HepG2 (cell line): ENCODE results near the gene INSR. TPM values are rescaled to one million over a fixed set of nuclear protein-coding genes. Genes with fewer than 3 reads are reported as not detected.

Experiments used
- CEBPG ChIP-seq: IDR thresholded peaks from 2 replicates; pipeline ENCODE4 v1.6.1; 2016
- FOXA1 ChIP-seq, 2 experiments: fragments of 450-650 bp in 1 of 2; sonication (generic) in 1 of 2; formaldehyde crosslinking in 1 of 2; IDR thresholded peaks; 2 replicates each; pipeline versions ENCODE4 v1.4.0 to v1.6.1; 2016 to 2020; ENCODE audit warnings: missing genetic modification reagents in 1 of 2
- MNT ChIP-seq: fragments of 450-650 bp; IDR thresholded peaks from 2 replicates; pipeline ENCODE4 v1.6.1; 2016
- SIN3A ChIP-seq: IDR thresholded peaks from 2 replicates; pipeline ENCODE4 v1.6.1; 2011; ENCODE audit warnings: low read depth, mild to moderate bottlenecking, control low read depth, low read length, borderline replicate concordance
- SOX13 ChIP-seq, 3 experiments: fragments of 450-650 bp in 1 of 3; sonication (generic) in 1 of 3; formaldehyde crosslinking in 1 of 3; IDR thresholded peaks in 2 of 3; conservative IDR thresholded peaks in 1 of 3; 2 replicates each; pipeline versions ENCODE4 v1.5.0 to v1.6.1; 2016 to 2020; ENCODE audit warnings: antibody characterized with exemption in 1 of 3, mild to moderate bottlenecking in 1 of 3, missing compliant biosample characterization in 1 of 3, missing genetic modification reagents in 1 of 3, moderate library complexity in 1 of 3
- SRY ChIP-seq: sonication (generic); formaldehyde crosslinking; IDR thresholded peaks from 2 replicates; pipeline ENCODE4 v1.8.0; 2022; ENCODE audit warnings: mild to moderate bottlenecking, missing genetic modification reagents
- TFDP2 ChIP-seq: sonication (generic); formaldehyde crosslinking; IDR thresholded peaks from 2 replicates; pipeline ENCODE4 v1.4.0; 2020; ENCODE audit warnings: missing genetic modification reagents
- THAP8 ChIP-seq: sonication (generic); formaldehyde crosslinking; IDR thresholded peaks from 2 replicates; pipeline ENCODE4 v1.5.1; 2020; ENCODE audit warnings: missing genetic modification reagents, mild to moderate bottlenecking, borderline replicate concordance
- ZBTB40 ChIP-seq, 2 experiments: fragments of 450-650 bp in 1 of 2; sonication (generic) in 1 of 2; formaldehyde crosslinking in 1 of 2; IDR thresholded peaks; 2 replicates each; pipeline versions ENCODE4 v1.6.1 to v1.8.0; 2016 to 2022; ENCODE audit warnings: antibody characterized with exemption in 1 of 2, mild to moderate bottlenecking in 1 of 2, missing genetic modification reagents in 1 of 2
- ZNF160 ChIP-seq: sonication (generic); formaldehyde crosslinking; IDR thresholded peaks from 2 replicates; pipeline ENCODE4 v1.8.0; 2022; ENCODE audit warnings: mild to moderate bottlenecking, inconsistent platforms, missing genetic modification reagents
- ZNF225 ChIP-seq: sonication (generic); formaldehyde crosslinking; IDR thresholded peaks from 2 replicates; pipeline ENCODE4 v1.4.0; 2020; ENCODE audit warnings: mild to moderate bottlenecking, missing genetic modification reagents
- polyA plus RNA-seq, 8 experiments: library from polyadenylated mRNA; depleted of rRNA in 3 of 8; stranded (reverse) in 7 of 8; unstranded in 1 of 8; fragments of >200 nt; fragmentation: Illumina TruSeq in 4 of 8; extraction: Trizol in 4 of 8; gene quantifications; 2 replicates each; pipeline versions ENCODE4 v1.2.1 to v1.2.3, GENCODE V29; 2011 to 2016; ENCODE audit warnings: low read depth in 4 of 8, missing spikeins in 1 of 8, mixed read lengths in 1 of 8; ENCODE audit not compliant: insufficient read depth in 1 of 8
- total RNA-seq, 5 experiments: library from RNA; depleted of rRNA; stranded (reverse); fragments of >200 nt; fragmentation: Illumina TruSeq; extraction: Trizol; gene quantifications; 2 replicates each; pipeline ENCODE4 v1.2.3, GENCODE V29; 2016; ENCODE audit warnings: low read depth in 1 of 5
- TF ChIP-seq, protein P1 (sequence below): sonication (generic); formaldehyde crosslinking; conservative IDR thresholded peaks from 2 replicates; pipeline ENCODE4 v1.4.0; 2020; ENCODE audit warnings: missing genetic modification reagents

Gene INSR
- total and polyA plus RNA-seq, 2 of the 13 experiments (the other 11 are each of a cell fraction or from before 2014, with no cell fraction given), result 24.2 to 29.8 TPM

DNA sequence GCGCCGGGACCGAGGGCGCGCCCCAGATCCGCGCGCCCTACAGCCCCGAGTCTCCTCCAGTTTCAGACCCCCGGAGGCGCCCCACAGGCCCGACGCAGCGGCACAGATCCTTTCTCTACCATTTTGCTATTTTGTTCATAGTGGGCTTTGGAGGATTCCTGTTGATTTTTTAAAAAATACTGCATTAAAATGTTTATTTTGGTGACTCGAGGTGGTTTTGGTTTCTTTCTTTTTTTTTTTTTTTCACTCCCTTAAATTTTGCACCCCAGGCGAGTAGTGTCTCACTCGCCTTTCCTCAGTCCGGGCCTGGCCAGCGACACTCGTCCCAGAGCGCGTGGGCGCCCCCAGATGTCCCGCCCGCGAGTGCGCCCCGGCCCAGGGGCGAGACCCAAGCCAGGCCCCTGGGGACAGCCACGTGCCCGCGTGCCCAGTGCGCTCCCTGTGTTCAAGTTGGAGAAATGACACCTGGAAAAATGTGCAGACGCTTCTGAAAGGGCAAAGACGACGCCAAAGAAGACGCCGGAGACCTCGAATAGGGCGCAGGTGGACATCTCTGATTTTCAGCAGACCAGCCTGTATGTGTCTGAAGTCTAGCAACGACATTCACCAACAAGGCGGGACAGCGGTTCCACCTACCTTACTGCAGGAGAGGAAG is 471 bp upstream of the INSR start (continued):
- TF ChIP-seq ZBTB40 (IDR thresholded peaks at IDR 0.05), result no peak
- peak; percentile 65; the same call in 1 of the 2 replicates for TF ChIP-seq ZBTB40 (CRISPR knock-in tag; IDR thresholded peaks at IDR 0.05)
- 0 out of 2 replicates have a peak, but pooled peaks have one; percentile 5 for TF ChIP-seq CEBPG (CRISPR knock-in tag)
- TF ChIP-seq, protein P1, sequence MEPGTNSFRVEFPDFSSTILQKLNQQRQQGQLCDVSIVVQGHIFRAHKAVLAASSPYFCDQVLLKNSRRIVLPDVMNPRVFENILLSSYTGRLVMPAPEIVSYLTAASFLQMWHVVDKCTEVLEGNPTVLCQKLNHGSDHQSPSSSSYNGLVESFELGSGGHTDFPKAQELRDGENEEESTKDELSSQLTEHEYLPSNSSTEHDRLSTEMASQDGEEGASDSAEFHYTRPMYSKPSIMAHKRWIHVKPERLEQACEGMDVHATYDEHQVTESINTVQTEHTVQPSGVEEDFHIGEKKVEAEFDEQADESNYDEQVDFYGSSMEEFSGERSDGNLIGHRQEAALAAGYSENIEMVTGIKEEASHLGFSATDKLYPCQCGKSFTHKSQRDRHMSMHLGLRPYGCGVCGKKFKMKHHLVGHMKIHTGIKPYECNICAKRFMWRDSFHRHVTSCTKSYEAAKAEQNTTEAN (CRISPR knock-in tag), result peak; percentile 65; the same call in 1 of the 2 replicates
- peak; percentile 54 for TF ChIP-seq MNT
- TF ChIP-seq SRY (CRISPR knock-in tag), result peak; percentile 92
- TF ChIP-seq ZNF225, result no peak
- no peak for TF ChIP-seq SOX13 (IDR thresholded peaks at IDR 0.05)
- TF ChIP-seq SOX13 (CRISPR knock-in tag; conservative IDR thresholded peaks at IDR 0.05 in 1 of 2, IDR thresholded peaks at IDR 0.05 in 1 of 2), result 0 out of 4 replicates have a peak, but pooled peaks of 1 of the 2 experiments have one; percentile 12
- TF ChIP-seq THAP8 (CRISPR knock-in tag), result no peak
- TF ChIP-seq FOXA1 (IDR thresholded peaks at IDR 0.05), result no peak
- TF ChIP-seq FOXA1 (CRISPR knock-in tag; IDR thresholded peaks at IDR 0.05), result no peak
- TF ChIP-seq TFDP2 (CRISPR knock-in tag), result peak; percentile 91
- no peak for TF ChIP-seq SIN3A
- no peak for TF ChIP-seq ZNF160 (CRISPR knock-in tag)
